AG09319 (cell line): ENCODE measurements around the gene OPCML.

Experiments used
- DNase-seq: peaks from one replicate; pipeline ENCODE4 v3.0.0-alpha.2; 2010; ENCODE audit warnings: low read depth; ENCODE audit errors: extremely low read depth
- CTCF ChIP-seq: IDR thresholded peaks from 2 replicates; pipeline ENCODE4 v1.5.1; 2011; ENCODE audit warnings: low read depth, mild to moderate bottlenecking, inconsistent platforms, low read length, moderate library complexity

OPCML gene

GRCh38 chr11:133215596-133216230, 316.6 kb downstream of the OPCML start:
- TF ChIP-seq CTCF: no peak
- DNase-seq: no peak

GRCh38 chr11:133214646-133215045, 317.7 kb downstream of the OPCML start:
- no peak for TF ChIP-seq CTCF
- DNase-seq: no peak

GRCh38 chr11:133212201-133212600, 320.1 kb downstream of the OPCML start:
- no peak for DNase-seq
- TF ChIP-seq CTCF: no peak

GRCh38 chr11:133207995-133208394, 324.3 kb downstream of the OPCML start:
- no peak for DNase-seq
- TF ChIP-seq CTCF: no peak

GRCh38 chr11:133206313-133207005, 325.8 kb downstream of the OPCML start:
- TF ChIP-seq CTCF: no peak

GRCh38 chr11:133204158-133204557, 328.1 kb downstream of the OPCML start:
- TF ChIP-seq CTCF: no peak
- no peak for DNase-seq

More at GRCh38 chr11:133206313-133207005, 325.8 kb downstream of the OPCML start:
- no peak for DNase-seq

- no peak for TF ChIP-seq CTCF
- DNase-seq: no peak
These were observed 329.5 kb downstream of the OPCML start for GRCh38 chr11:133202816-133203215.
